Peyer's patch (tissue), 4 donors: Measurements from ENCODE around the gene CAPN10.

Experiments used
- POLR2A ChIP-seq, 2 donors: fragments of 450-650 bp; IDR thresholded peaks; one replicate each; pipeline ENCODE4 v1.5.1; 2017; ENCODE audit warnings: antibody characterized with exemption in 2 of 2, mild to moderate bottlenecking in 2 of 2, moderate library complexity in 2 of 2
- TF ChIP-seq, protein P1 (sequence below), 6 experiments: fragments of 450-650 bp in 4 of 6; fragments of 200-600 bp in 2 of 6; sonication (generic) in 1 of 6; IDR thresholded peaks; one replicate each; pipeline ENCODE4 v1.5.1; 2017 to 2019; ENCODE audit warnings: antibody characterized with exemption in 6 of 6, mild to moderate bottlenecking in 3 of 6, moderate library complexity in 1 of 6

DNA sequence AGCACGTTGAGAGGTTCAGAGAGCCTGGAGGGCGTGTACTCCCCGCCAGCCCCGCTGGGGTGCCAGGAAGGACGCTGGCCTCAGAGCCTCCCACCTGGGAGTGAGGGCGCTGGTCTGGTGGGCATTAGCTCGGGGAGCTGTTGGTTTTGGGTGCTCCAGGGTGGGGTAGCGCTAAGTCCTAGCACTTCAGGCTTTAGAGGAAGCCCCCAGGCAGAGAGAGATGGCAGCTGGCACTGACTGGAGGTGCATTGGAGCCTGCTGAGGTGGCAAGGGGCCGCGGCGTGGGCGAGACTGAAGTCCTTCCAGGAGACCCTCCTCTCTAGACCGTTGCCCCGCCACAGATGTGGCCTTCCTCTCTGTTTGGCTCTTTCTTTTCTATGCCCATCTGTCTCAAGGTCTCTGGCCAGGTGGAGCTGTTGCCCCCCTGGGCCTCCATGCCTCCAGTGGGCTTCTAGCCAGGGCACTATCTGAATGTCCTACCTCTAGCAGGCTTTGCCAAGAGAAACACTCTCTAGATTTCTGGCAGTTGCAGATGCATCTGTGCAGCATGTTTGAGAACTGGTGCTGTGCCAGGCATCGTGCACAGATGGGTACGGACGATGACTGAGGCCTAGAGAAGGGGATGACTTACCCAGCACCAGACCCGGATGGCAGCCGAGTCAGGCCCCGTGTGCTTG is 6.6 kb downstream of the CAPN10 start:
- no peak for TF ChIP-seq POLR2A (IDR thresholded peaks at IDR 0.05)
- TF ChIP-seq, protein P1, sequence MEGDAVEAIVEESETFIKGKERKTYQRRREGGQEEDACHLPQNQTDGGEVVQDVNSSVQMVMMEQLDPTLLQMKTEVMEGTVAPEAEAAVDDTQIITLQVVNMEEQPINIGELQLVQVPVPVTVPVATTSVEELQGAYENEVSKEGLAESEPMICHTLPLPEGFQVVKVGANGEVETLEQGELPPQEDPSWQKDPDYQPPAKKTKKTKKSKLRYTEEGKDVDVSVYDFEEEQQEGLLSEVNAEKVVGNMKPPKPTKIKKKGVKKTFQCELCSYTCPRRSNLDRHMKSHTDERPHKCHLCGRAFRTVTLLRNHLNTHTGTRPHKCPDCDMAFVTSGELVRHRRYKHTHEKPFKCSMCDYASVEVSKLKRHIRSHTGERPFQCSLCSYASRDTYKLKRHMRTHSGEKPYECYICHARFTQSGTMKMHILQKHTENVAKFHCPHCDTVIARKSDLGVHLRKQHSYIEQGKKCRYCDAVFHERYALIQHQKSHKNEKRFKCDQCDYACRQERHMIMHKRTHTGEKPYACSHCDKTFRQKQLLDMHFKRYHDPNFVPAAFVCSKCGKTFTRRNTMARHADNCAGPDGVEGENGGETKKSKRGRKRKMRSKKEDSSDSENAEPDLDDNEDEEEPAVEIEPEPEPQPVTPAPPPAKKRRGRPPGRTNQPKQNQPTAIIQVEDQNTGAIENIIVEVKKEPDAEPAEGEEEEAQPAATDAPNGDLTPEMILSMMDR (IDR thresholded peaks at IDR 0.05), result no peak
